ENCODE data around the gene MCEMP1. TPM values are rescaled to one million over a fixed set of nuclear protein-coding genes. Genes with fewer than 3 reads are reported as not detected.

Gene MCEMP1
- total and polyA plus RNA-seq, 2 experiments from 2014 or later: not detected

GRCh38 chr19:7716762-7717161, 39.9 kb downstream of the MCEMP1 start:
- no peak overlapping the region for H3K27ac ChIP-seq
- H3K36me3 ChIP-seq (replicated peaks; ENCODE audit: insufficient read depth, low read depth): no peaks in the 10 kb centered on the region
- H4K20me1 ChIP-seq (ENCODE audit: insufficient read depth, poor library complexity, severe bottlenecking): no peaks in the 10 kb centered on the region
- H3K9me3 ChIP-seq (ENCODE audit: low read depth): no peaks in the 10 kb centered on the region
- H3K27me3 ChIP-seq: no peaks in the 10 kb centered on the region
- H3K4me2 ChIP-seq: no peak overlapping the region
- WGBS (ENCODE audit: low lambda C conversion rate, missing lambda C conversion rate): 83% methylated on average over 1 of the region's 1 CpG
- no peaks in the 10 kb centered on the region for H3K9me2 ChIP-seq (replicated peaks; ENCODE audit: insufficient read depth)
- H3K79me2 ChIP-seq: no peaks in the 10 kb centered on the region
- no peak for DNase-seq (ENCODE audit: low spot score)
- no peaks in the 10 kb centered on the region for H3K4me1 ChIP-seq (ENCODE audit: insufficient read depth)
- no peak overlapping the region for H2AFZ ChIP-seq
- H3K4me3 ChIP-seq: no peak overlapping the region
- TF ChIP-seq CTCF (IDR thresholded peaks at IDR 0.05; ENCODE audit: poor library complexity): no peak
- no peak for TF ChIP-seq EZH2 (IDR thresholded peaks at IDR 0.05; ENCODE audit: borderline replicate concordance)
- TF ChIP-seq EZH2phosphoT487 (IDR thresholded peaks at IDR 0.05; ENCODE audit: low read depth, severe bottlenecking, unreplicated experiment): no peak

- Histone ChIP-seq H4K20me1 (ENCODE audit: insufficient read depth, poor library complexity, severe bottlenecking) (no peaks in the 10 kb centered on the region), H3K36me3 (replicated peaks; ENCODE audit: insufficient read depth, low read depth) (no peaks in the 10 kb centered on the region), H3K4me1 (ENCODE audit: insufficient read depth) (no peaks in the 10 kb centered on the region), H3K9me2 (replicated peaks; ENCODE audit: insufficient read depth) (no peaks in the 10 kb centered on the region), H3K9me3 (ENCODE audit: low read depth) (no peaks in the 10 kb centered on the region), H3K4me2 (no peak overlapping the region), H3K27me3 (peaks cover 3% of the 10 kb centered on the region), H3K4me3 (no peak overlapping the region), H2AFZ (no peak overlapping the region), H3K27ac (no peak overlapping the region), H3K79me2 (no peaks in the 10 kb centered on the region)
- TF ChIP-seq CTCF (IDR thresholded peaks at IDR 0.05; ENCODE audit: poor library complexity) (no peak), EZH2phosphoT487 (IDR thresholded peaks at IDR 0.05; ENCODE audit: low read depth, severe bottlenecking, unreplicated experiment) (no peak), EZH2 (IDR thresholded peaks at IDR 0.05; ENCODE audit: borderline replicate concordance) (no peak)
- WGBS (ENCODE audit: low lambda C conversion rate, missing lambda C conversion rate): 88% methylated on average over 8 of the region's 8 CpGs
- no peak for DNase-seq (ENCODE audit: low spot score)
Observed at GRCh38 chr19:7718668-7719067, 41.8 kb downstream of the MCEMP1 start.

- Histone ChIP-seq H2AFZ (no peak overlapping the region), H3K9me2 (replicated peaks; ENCODE audit: insufficient read depth) (no peaks in the 10 kb centered on the region), H3K4me3 (no peak overlapping the region), H3K27ac (no peak overlapping the region), H3K4me2 (no peak overlapping the region), H3K27me3 (peaks cover 3% of the 10 kb centered on the region), H4K20me1 (ENCODE audit: insufficient read depth, poor library complexity, severe bottlenecking) (no peaks in the 10 kb centered on the region), H3K79me2 (no peaks in the 10 kb centered on the region), H3K9me3 (ENCODE audit: low read depth) (no peaks in the 10 kb centered on the region), H3K4me1 (ENCODE audit: insufficient read depth) (no peaks in the 10 kb centered on the region), H3K36me3 (replicated peaks; ENCODE audit: insufficient read depth, low read depth) (no peaks in the 10 kb centered on the region)
- WGBS (ENCODE audit: low lambda C conversion rate, missing lambda C conversion rate): 81% methylated on average over 6 of the region's 6 CpGs
- TF ChIP-seq EZH2phosphoT487 (IDR thresholded peaks at IDR 0.05; ENCODE audit: low read depth, severe bottlenecking, unreplicated experiment) (no peak), EZH2 (IDR thresholded peaks at IDR 0.05; ENCODE audit: borderline replicate concordance) (no peak), CTCF (IDR thresholded peaks at IDR 0.05; ENCODE audit: poor library complexity) (no peak)
- DNase-seq (ENCODE audit: low spot score): no peak
Observed at GRCh38 chr19:7720351-7720750, 43.5 kb downstream of the MCEMP1 start.

- H3K9me2 ChIP-seq (replicated peaks; ENCODE audit: insufficient read depth): no peaks in the 10 kb centered on the region
- WGBS (ENCODE audit: low lambda C conversion rate, missing lambda C conversion rate): 66% methylated on average over 5 of the region's 5 CpGs
- TF ChIP-seq CTCF (IDR thresholded peaks at IDR 0.05; ENCODE audit: poor library complexity) (no peak), EZH2phosphoT487 (IDR thresholded peaks at IDR 0.05; ENCODE audit: low read depth, severe bottlenecking, unreplicated experiment) (no peak), EZH2 (IDR thresholded peaks at IDR 0.05; ENCODE audit: borderline replicate concordance) (no peak)
- H3K9me3 ChIP-seq (ENCODE audit: low read depth): no peaks in the 10 kb centered on the region
- no peak overlapping the region for H2AFZ ChIP-seq
- no peaks in the 10 kb centered on the region for H3K4me1 ChIP-seq (ENCODE audit: insufficient read depth)
- no peaks in the 10 kb centered on the region for H4K20me1 ChIP-seq (ENCODE audit: insufficient read depth, poor library complexity, severe bottlenecking)
- no peak overlapping the region for H3K4me3 ChIP-seq
- H3K4me2 ChIP-seq: no peak overlapping the region
- H3K27ac ChIP-seq: no peak overlapping the region
- H3K36me3 ChIP-seq (replicated peaks; ENCODE audit: insufficient read depth, low read depth): no peaks in the 10 kb centered on the region
- H3K79me2 ChIP-seq: no peaks in the 10 kb centered on the region
- H3K27me3 ChIP-seq: peaks cover 3% of the 10 kb centered on the region
- no peak for DNase-seq (ENCODE audit: low spot score)
Observed at GRCh38 chr19:7722231-7722651, 45.4 kb downstream of the MCEMP1 start.
